ENCODE data around the gene PFDN2. TPM values are rescaled to one million over a fixed set of nuclear protein-coding genes. Genes with fewer than 3 reads are reported as not detected.

Gene PFDN2
- total RNA-seq, 1 donor, result 39.9 TPM

- no peak for TF ChIP-seq CTCF (IDR thresholded peaks at IDR 0.05; ENCODE audit: insufficient read depth, low read length)
- H3K4me3 ChIP-seq (ENCODE audit: low read depth, low read length), result no peak overlapping the region
- DNase-seq (ENCODE audit: low read depth), result no peak
Measured at GRCh38 chr1:161162806-161163205, 45.0 kb upstream of the PFDN2 start.

- no peak for DNase-seq (ENCODE audit: low read depth)
- no peak overlapping the region for H3K4me3 ChIP-seq (ENCODE audit: low read depth, low read length)
- no peak for TF ChIP-seq CTCF (IDR thresholded peaks at IDR 0.05; ENCODE audit: insufficient read depth, low read length)
Measured at GRCh38 chr1:161162052-161162451, 44.2 kb upstream of the PFDN2 start.

GRCh38 chr1:161161652-161162051 is 43.8 kb upstream of the PFDN2 start:
- no peak overlapping the region for H3K4me3 ChIP-seq (ENCODE audit: low read depth, low read length)
- DNase-seq (ENCODE audit: low read depth), result no peak
- TF ChIP-seq CTCF (IDR thresholded peaks at IDR 0.05; ENCODE audit: insufficient read depth, low read length), result no peak

- peak overlapping the region; percentile 10 for H3K4me3 ChIP-seq (ENCODE audit: low read depth, low read length)
- DNase-seq (ENCODE audit: low read depth), result no peak
- TF ChIP-seq CTCF (IDR thresholded peaks at IDR 0.05; ENCODE audit: insufficient read depth, low read length), result no peak
Measured at GRCh38 chr1:161160671-161161145, 42.9 kb upstream of the PFDN2 start.

GRCh38 chr1:161159913-161160243 is 42.0 kb upstream of the PFDN2 start:
- no peak for DNase-seq (ENCODE audit: low read depth)
- peak overlapping the region; percentile 91 for H3K4me3 ChIP-seq (ENCODE audit: low read depth, low read length)
- no peak for TF ChIP-seq CTCF (IDR thresholded peaks at IDR 0.05; ENCODE audit: insufficient read depth, low read length)

- H3K4me3 ChIP-seq (ENCODE audit: low read depth, low read length), result peak within 1 kb of the TSS; percentile 91
- TF ChIP-seq CTCF (IDR thresholded peaks at IDR 0.05; ENCODE audit: insufficient read depth, low read length), result peak; percentile 64
- DNase-seq (ENCODE audit: low read depth), result peak; percentile 87
Measured at GRCh38 chr1:161159087-161159912, 41.5 kb upstream of the PFDN2 start, which contains the start of gene USP21. TSS of gene USP21 (plus strand) at chr1:161159500. CDS start at chr1:161160641, 1,141 bp downstream.
